ENCODE results near the gene DNM3.
"Not testable (repeated sequence)": the region's sequence is repeated elsewhere in the genome, so short reads cannot be mapped to it uniquely, and the experiment has no call there.

The DNM3 gene

DNA sequence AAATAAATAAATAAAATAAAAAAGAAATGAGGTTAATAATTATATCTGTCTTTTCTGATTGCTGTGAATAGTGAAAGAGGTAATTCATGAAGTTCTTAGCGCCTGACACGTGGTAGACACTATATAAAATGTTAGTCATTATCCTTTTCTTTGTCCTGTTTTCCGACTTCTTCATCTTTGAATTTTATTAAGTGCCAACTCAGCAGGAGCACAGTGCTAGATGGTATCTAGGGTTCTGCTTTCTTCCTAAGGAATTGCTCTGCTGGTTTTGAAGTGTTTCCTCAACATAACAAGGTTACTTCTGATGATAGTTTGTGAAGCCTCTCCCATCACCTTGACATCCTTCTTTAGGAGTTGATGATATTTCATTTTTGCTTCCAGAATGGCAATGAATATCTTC is 227.0 kb downstream of the DNM3 start:
- TF ChIP-seq, protein P1, sequence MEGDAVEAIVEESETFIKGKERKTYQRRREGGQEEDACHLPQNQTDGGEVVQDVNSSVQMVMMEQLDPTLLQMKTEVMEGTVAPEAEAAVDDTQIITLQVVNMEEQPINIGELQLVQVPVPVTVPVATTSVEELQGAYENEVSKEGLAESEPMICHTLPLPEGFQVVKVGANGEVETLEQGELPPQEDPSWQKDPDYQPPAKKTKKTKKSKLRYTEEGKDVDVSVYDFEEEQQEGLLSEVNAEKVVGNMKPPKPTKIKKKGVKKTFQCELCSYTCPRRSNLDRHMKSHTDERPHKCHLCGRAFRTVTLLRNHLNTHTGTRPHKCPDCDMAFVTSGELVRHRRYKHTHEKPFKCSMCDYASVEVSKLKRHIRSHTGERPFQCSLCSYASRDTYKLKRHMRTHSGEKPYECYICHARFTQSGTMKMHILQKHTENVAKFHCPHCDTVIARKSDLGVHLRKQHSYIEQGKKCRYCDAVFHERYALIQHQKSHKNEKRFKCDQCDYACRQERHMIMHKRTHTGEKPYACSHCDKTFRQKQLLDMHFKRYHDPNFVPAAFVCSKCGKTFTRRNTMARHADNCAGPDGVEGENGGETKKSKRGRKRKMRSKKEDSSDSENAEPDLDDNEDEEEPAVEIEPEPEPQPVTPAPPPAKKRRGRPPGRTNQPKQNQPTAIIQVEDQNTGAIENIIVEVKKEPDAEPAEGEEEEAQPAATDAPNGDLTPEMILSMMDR (IDR thresholded peaks at IDR 0.05; ENCODE audit: low read depth, low read length, missing control alignments): no peak
- in situ Hi-C loops (cut with HindIII; ENCODE audit: low pct_ligation_motif_present, low sequenced_read_pairs): no loop called here
- no peak overlapping the region for H3K4me3 ChIP-seq (ENCODE audit: low read depth, low read length)
- H3K27me3 ChIP-seq (replicated peaks): no peaks in the 10 kb centered on the region
- no peak for DNase-seq
- H3K27ac ChIP-seq: no peak overlapping the region
- H3K36me3 ChIP-seq (replicated peaks): no peaks in the 10 kb centered on the region

DNA sequence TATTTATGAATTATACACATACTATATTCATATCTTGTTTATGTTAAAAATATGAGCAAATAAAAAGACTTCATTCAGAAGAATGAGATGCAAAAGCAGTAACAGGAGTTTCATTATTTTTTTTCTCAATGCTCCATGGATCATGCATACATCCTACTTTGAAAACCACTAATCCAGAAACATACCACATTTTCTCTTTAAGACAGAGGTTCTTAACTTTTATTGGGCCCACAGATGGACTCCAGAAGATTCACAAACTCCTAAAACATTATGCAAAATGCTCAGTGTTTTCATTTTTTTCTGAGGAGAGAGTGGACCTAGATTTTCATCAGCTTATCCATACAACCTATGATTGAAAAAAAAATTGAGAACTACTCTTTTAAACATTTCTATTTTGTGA is 227.8 kb downstream of the DNM3 start:
- in situ Hi-C loops (cut with HindIII; ENCODE audit: low pct_ligation_motif_present, low sequenced_read_pairs): no loop called here
- Histone ChIP-seq H3K36me3 (replicated peaks) (no peaks in the 10 kb centered on the region), H3K4me3 (ENCODE audit: low read depth, low read length) (no peak overlapping the region), H3K27me3 (replicated peaks) (no peaks in the 10 kb centered on the region), H3K27ac (no peak overlapping the region)
- TF ChIP-seq, protein P1 (IDR thresholded peaks at IDR 0.05; ENCODE audit: low read depth, low read length, missing control alignments): no peak
- DNase-seq: no peak

DNA sequence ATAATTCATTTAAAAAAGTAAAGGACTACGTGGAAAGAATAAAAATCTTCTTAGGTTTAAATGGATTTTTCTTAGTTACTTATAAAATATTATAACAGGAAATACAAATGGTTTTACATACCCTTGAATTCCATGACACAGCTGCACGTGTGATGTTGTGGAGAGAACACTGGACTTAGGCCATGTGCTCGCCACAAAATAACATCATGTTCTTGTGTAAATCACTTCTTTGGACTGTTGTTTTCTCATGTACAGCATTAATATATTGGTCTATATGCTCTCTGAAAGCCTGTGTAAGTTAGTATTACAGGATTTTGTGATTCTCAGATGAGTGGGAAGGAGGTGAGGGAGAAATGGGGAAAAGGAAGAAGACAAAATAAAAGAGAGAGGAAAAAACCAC is 228.2 kb downstream of the DNM3 start:
- H3K27me3 ChIP-seq (replicated peaks): no peaks in the 10 kb centered on the region
- in situ Hi-C loops (cut with HindIII; ENCODE audit: low pct_ligation_motif_present, low sequenced_read_pairs): no loop called here
- no peak overlapping the region for H3K4me3 ChIP-seq (ENCODE audit: low read depth, low read length)
- no peak for DNase-seq
- TF ChIP-seq, protein P1 (IDR thresholded peaks at IDR 0.05; ENCODE audit: low read depth, low read length, missing control alignments): no peak
- no peaks in the 10 kb centered on the region for H3K36me3 ChIP-seq (replicated peaks)
- no peak overlapping the region for H3K27ac ChIP-seq

DNA sequence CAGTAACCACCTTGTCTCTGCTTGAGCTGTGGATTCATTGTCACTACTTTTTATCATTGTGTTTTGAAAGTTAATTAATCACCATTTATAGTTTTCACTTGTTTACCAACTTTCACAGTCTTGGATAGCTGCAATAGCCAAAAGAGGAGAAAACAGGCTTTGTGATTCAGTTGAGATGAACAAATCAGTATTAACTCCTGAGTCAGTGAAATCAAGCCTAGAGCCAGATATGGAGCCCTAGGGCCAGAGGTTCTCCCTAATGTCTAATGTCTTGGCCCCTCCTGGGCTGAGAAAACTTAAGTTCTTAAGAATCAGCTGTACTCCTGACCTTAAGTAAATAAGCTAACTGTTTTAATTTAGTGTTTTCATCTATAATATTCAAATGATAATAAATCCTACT is 228.8 kb downstream of the DNM3 start:
- H3K36me3 ChIP-seq (replicated peaks): no peaks in the 10 kb centered on the region
- TF ChIP-seq, protein P1 (IDR thresholded peaks at IDR 0.05; ENCODE audit: low read depth, low read length, missing control alignments): no peak
- H3K27ac ChIP-seq: no peak overlapping the region
- no peak overlapping the region for H3K4me3 ChIP-seq (ENCODE audit: low read depth, low read length)
- DNase-seq: no peak
- in situ Hi-C loops (cut with HindIII; ENCODE audit: low pct_ligation_motif_present, low sequenced_read_pairs): no loop called here
- H3K27me3 ChIP-seq (replicated peaks): no peaks in the 10 kb centered on the region

DNA sequence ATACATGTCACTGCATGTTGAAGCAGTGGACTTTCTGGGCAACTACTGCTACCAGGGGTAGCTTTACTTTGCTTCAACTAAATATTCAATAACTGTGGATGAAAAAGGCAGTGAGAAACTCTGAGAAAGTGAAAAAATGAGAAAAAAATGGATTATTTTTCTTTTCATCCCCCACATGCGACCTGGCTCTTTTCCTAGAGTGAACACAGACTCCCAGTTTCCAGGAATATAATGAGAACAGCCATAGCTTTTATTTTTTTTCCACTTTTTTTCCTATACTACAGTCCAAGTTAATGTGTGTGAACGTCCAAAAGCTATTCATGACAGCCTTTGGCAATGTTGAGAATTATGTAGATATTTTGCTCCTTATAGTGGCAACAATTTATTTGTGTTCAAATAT is 230.4 kb downstream of the DNM3 start:
- in situ Hi-C loops (cut with HindIII; ENCODE audit: low pct_ligation_motif_present, low sequenced_read_pairs): no loop called here
- H3K36me3 ChIP-seq (replicated peaks): no peaks in the 10 kb centered on the region
- H3K4me3 ChIP-seq (ENCODE audit: low read depth, low read length): no peak overlapping the region
- no peak for DNase-seq
- TF ChIP-seq, protein P1 (IDR thresholded peaks at IDR 0.05; ENCODE audit: low read depth, low read length, missing control alignments): no peak
- H3K27me3 ChIP-seq (replicated peaks): no peaks in the 10 kb centered on the region
- no peak overlapping the region for H3K27ac ChIP-seq

DNA sequence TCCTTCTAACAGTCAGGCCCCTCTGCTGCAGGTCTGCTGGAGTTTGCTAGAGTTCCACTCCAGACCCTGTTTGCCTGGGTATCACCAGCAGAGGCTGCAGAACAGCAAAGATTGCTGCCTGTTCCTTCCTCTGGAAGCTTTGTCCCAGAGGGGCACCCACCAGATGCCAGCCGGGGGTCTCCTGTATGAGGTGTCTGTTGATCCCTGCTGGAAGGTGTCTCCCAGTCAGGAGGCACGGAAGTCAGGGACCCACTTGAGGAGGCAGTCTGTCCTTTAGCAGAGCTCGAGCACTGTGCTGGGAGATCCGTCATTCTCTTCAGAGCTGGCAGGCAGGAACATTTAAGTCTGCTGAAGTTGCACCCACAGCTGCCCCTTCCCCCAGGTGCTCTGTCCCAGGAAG is 238.6 kb downstream of the DNM3 start:
- H3K27ac ChIP-seq; H3K27me3 ChIP-seq (replicated peaks); in situ Hi-C loops (cut with HindIII; ENCODE audit: low pct_ligation_motif_present, low sequenced_read_pairs); H3K36me3 ChIP-seq (replicated peaks); DNase-seq; H3K4me3 ChIP-seq (ENCODE audit: low read depth, low read length): not testable (repeated sequence)

Data from brain microvascular endothelial cell (primary cell).